T follicular helper cell (primary cell): ENCODE data around the gene OGFR.

Experiments
- DNase-seq: peaks from one replicate; pipeline ENCODE4 v3.0.0-alpha.2; 2020; ENCODE audit warnings: low read depth

Gene OGFR

GRCh38 chr20:62782149-62782892 lies 22.3 kb upstream of the OGFR start:
- DNase-seq = no peak

DNA sequence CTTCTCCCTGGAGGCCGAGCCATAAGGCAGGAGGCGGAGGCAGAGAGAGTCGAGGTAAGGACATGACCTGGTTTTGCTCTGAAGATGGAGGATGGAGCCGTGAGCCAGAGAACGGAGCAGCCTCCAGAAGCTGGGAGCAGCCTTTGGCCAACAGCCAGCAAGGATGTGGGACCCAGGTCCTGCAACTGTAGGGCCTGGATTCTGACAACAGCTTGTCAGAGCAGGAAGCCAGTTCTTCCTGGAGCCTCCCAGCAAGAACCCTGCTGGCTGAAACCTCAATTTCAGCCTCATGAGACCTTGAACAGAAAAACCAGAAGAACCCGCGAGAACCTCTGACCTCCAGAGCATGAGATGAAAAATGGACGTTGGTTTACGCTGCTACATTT lies 21.7 kb upstream of the OGFR start:
- DNase-seq = no peak

- no peak for DNase-seq
Measured at GRCh38 chr20:62784497-62784896, 20.1 kb upstream of the OGFR start.

GRCh38 chr20:62785393-62785792 lies 19.2 kb upstream of the OGFR start:
- DNase-seq = no peak

DNA sequence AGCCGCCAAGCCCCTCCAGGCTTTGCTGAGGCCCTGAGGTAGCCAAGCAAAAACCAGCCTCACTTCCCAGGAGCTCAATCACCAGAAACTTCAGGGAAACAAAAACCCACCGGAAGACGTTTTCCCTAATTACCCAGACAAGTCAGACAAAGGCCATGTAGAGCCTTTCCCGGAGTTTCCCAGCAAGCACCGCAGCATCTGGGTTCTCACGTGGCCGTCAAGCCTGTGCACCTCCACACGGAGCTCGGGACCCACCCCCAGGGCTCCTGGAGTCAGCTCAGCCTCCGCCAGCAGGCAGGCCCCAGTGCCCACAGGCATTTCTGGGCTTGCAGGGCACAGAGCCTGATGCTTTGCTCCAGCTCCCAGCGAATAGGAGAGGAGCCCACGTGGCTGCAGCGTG lies 18.5 kb upstream of the OGFR start:
- DNase-seq = no peak

- no peak for DNase-seq
Measured at GRCh38 chr20:62787321-62787720, 17.3 kb upstream of the OGFR start.

DNA sequence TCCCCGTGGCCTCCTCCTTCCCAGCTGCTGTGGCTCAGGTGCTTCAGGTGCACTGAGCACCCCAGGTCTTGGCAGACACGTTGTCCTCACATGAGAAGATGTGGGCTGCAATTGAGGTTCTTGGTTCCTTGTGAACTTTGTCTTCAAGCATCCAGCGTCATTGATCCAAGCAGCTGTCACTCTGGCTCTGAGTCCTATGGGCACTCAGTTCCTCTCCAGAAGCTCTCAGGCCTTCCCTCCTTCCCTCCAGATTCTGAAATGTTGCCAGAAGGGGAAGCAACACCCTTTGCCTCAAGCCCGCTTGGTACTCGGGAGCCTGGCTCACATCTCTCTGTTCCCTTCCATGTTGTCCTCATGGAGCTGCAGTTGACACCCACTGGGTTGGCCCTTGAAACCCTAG lies 16.8 kb upstream of the OGFR start:
- no peak for DNase-seq

DNA sequence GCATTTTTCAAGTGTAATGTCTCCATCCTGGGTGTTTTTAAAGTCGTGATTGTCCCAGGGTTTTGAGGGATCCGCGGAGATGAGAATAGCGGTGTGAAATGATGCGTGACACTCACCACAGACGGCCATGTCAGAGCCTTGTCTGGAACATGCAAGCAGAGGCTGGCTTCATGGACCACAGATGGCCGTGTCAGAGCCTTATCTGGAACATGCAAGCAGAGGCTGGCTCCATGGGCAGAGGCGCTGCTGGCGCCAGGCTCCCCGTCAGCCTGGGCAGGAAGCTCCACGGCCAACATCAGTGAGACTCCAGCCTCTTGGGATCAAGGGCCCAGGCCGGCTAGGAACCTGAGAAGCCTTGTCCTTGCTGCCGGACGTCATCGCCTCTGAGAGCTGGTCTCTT lies 16.0 kb upstream of the OGFR start:
- no peak for DNase-seq

- no peak for DNase-seq
Measured at GRCh38 chr20:62790075-62790474, 14.6 kb upstream of the OGFR start.

DNA sequence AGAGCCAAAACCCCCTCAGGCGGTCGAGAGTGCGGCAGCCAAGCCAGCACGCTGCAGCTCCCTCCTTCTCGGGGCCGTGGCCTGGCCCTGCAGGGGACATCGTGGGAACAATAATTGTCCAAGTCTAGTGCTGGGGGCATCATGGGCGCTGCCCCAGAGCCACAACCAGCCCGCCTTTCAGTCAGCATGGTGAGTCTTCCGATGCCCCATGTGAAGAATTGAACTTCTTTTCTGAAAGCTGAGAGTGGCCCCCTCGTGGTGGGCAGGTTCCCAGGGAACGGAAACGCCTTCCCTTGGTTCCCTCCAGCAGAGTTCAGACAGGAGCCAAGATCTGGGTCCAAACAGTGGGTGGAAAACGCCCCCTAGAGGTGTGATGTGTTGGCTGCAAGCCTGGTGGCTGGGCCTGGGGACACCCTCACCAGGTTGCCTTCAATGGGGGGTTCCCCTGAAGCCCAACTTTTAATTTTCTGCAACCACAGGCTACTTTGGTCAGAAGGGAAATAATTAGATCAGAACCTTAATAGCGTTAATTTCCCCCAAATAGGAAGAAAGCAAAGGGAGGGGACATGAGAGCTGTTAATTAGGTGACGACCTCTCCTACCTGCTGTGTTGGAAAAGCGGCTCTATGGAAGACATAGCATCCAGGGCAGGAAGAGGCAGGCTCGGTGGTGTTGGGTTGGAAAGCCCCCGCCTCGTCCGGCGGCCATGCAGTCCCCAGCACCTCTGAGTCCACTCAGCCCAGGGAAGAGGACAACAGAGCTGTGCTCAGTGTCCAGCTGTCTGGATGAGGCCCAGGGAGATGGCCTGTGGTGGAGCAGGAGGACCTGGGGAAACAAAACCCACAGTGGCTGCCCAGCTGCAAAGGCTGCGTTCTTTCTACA lies 13.1 kb upstream of the OGFR start:
- DNase-seq = peak; percentile 44

GRCh38 chr20:62792182-62792939 lies 12.3 kb upstream of the OGFR start:
- DNase-seq = no peak

- no peak for DNase-seq
Measured at GRCh38 chr20:62792940-62793756, 11.5 kb upstream of the OGFR start.

GRCh38 chr20:62793757-62794006 lies 11.0 kb upstream of the OGFR start:
- DNase-seq = no peak

DNA sequence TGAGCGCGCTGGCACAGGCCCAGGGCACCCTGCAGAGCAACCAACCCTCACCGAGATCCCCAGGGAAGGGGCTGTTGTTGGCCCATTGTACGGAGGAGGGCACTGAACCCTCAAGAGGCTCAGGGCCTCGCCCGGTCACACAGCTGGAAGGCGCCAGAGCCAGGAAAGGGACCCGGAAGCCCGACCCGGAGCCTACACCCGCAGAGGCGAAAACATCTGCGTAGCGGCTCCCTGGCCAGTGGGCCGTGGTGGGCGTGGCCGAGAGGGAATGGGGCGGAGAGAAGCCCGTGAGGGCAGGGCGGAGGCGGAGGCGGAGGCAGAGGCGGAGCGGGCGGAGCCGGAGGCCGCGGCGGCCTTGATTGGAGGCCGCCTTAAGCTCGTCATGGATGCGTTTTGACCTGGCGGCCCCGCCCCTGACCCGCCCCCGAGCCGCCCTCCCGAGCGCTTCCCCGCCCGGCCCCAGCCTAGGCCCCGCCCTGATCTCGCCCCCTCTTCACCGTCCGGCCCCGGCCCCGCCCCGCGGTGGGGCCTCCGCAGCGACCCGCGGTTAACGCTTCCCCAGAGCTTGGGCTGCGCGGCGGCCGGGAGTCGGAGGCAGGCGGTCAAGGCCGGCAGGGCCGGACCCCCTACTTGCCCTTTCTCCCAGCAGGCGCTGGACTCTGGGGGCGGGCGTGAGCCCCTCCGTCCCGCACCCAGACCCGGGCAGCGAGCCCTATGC lies 10.5 kb upstream of the OGFR start:
- DNase-seq = peak; percentile 84

GRCh38 chr20:62795023-62795761 lies 9.4 kb upstream of the OGFR start:
- peak; percentile 45 for DNase-seq

- no peak for DNase-seq
Measured at GRCh38 chr20:62796699-62797491, 7.7 kb upstream of the OGFR start.

DNA sequence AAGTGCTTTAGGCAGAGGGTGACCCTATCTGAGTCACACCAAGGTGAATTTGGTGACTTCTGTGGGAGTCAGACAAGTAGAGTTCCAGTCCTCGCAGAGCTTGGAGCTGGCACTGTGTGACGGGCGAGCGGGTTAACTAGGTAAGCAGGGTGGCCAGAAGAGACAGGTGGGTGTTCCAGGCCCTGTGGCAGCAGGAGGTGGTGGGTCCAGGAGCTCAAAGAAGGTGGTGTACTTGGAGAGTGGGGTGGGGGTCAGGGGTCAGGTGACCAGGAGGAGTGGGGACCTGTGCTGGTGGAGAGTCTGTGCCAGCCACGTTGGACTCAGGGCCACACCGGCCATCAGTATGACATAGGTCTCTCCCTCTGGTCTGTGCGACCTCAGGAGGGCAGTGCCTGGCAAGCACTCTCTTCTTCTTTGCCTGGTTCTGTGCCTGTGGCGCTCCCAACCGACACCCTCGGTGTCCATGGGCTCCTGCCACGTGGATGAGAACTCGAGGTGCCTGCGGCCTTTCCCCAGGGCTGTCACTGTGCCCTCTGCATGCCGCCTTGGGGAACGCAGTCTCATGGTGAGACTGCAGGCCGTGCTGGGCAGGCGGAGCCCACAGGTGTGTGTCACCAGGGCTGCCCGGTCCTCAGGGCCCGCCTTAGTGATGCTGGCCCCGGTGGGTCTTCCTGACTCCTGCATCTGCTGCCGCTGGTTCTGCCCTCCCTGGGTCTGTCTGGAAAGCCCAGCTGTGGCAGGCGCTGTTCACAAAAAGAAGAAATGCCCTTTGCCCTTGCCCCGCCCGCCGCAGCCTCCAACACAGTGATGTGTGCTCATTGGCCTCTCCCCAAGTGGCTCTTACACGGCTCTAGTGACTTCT lies 6.7 kb upstream of the OGFR start:
- no peak for DNase-seq

DNA sequence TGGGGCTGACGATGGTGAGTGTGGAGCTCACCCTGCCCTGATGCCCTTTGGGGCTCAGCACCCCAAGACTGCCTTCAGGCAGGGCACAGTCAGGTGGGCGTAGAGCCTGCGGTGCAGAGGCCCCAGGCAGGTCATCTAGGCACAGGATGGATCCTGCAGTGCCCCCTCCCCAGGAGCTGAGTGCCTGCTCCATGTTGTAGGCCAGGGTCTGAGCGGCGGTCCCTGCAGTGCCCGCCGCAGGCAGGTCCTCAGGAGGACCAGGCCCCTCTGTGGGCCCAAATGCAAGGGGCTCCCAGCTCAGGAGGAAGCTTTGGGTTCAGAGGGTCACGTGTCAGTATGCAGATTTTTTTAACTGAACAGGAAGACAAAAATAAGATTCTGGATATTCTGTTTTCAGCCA lies 5.6 kb upstream of the OGFR start:
- DNase-seq = no peak

DNA sequence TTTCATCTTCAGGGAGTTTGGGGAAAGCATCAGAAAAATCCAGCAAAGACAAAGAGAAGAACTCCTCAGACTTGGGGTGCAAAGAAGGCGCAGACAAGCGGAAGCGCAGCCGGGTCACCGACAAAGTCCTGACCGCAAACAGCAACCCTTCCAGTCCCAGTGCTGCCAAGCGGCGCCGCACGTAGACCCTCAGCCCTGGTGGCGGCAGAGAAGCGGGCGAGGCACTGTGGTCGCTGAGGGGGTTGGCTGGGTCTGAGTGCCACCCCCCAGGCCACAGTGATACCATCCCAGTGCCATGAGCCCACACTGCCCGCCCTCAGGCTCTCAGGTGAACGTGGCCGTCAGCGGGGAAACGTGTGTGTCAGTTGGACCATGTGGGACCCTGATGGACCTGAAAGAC lies 5.2 kb upstream of the OGFR start:
- DNase-seq = no peak
